HepG2 (cell line): ENCODE measurements around the gene ADARB2.

Experiments used
- NRL ChIP-seq: sonication (generic); formaldehyde crosslinking; IDR thresholded peaks from 2 replicates; pipeline ENCODE4 v1.5.0; 2020; ENCODE audit warnings: missing genetic modification reagents, mild to moderate bottlenecking, moderate library complexity, borderline replicate concordance
- PHF8 ChIP-seq: sonication (generic); formaldehyde crosslinking; IDR thresholded peaks from 2 replicates; pipeline ENCODE4 v1.5.0; 2020; ENCODE audit warnings: missing genetic modification reagents
- ZNF619 ChIP-seq: sonication (generic); formaldehyde crosslinking; IDR thresholded peaks from 2 replicates; pipeline ENCODE4 v1.4.0; 2020; ENCODE audit warnings: mild to moderate bottlenecking, missing genetic modification reagents
- ZZZ3 ChIP-seq: sonication (generic); formaldehyde crosslinking; IDR thresholded peaks from 2 replicates; pipeline ENCODE4 v1.4.0; 2020; ENCODE audit warnings: missing genetic modification reagents, mild to moderate bottlenecking, borderline replicate concordance

DNA sequence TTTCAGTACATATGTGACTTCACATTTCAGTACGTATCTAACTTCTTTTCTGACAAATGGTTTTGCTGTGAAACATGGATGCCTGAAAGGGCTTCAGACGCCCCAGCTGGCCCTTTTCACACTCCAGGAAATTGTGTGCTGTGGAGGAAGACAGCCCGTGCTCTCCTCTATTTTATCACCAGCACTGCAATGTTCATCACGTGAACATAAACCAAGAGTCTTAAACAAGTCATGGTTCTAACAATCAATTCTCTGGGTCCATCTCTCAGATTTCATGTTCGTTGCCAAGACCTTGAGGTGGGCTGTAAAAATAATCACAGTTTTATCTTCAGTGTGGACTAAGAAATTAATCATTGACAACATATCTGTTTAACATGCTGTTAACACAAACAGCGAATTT is 539.9 kb downstream of the ADARB2 start:
- no peak for TF ChIP-seq ZNF619 (CRISPR knock-in tag)
- TF ChIP-seq PHF8 (CRISPR knock-in tag), result no peak
- TF ChIP-seq ZZZ3 (CRISPR knock-in tag), result no peak
- TF ChIP-seq NRL (CRISPR knock-in tag), result no peak
